Mucosa of descending colon (tissue), 3 donors: ENCODE results near the gene SCN3A. TPM values are rescaled to one million over a fixed set of nuclear protein-coding genes. Genes with fewer than 3 reads are reported as not detected.

ENCODE experiments used
- ATAC-seq: fragments of 200-7000 bp; cut with Tn5 transposase; one replicate; pipeline ENCODE4 v1.9.1; 2020; ENCODE audit warnings: mild to moderate bottlenecking, moderate library complexity
- DNase-seq, 3 donors: peaks; one replicate each; pipeline ENCODE4 v3.0.0-alpha.2; 2020
- H3K36me3 ChIP-seq: fragments of 200-600 bp; one replicate; pipeline ENCODE4 v1.8.0; 2021; ENCODE audit warnings: low read depth, mild to moderate bottlenecking
- H3K4me1 ChIP-seq: fragments of 200-600 bp; one replicate; pipeline ENCODE4 v1.8.0; 2021; ENCODE audit warnings: low read depth, mild to moderate bottlenecking
- H3K4me3 ChIP-seq: fragments of 200-600 bp; one replicate; pipeline ENCODE4 v1.8.0; 2021; ENCODE audit warnings: mild to moderate bottlenecking
- H3K9me3 ChIP-seq: fragments of 200-600 bp; one replicate; pipeline ENCODE4 v1.8.0; 2021; ENCODE audit warnings: mild to moderate bottlenecking
- intact Hi-C, 2 donors: fragments of 100-400 bp; cut with DNase I in 1 of 2; cut with micrococcal nuclease in 1 of 2; formaldehyde crosslinking; loops; one replicate each; pipeline versions ENCODE4 v1.11.0 to v1.11.1; 2022; cut with DNase I, micrococcal nuclease
- total RNA-seq, 3 donors: library from RNA; stranded (reverse); fragmentation: NEBNext Ultra II Directional in 2 of 3; extraction: Animal tissue kit (Norgen Biotek cat#: 25700) in 2 of 3; gene quantifications; one replicate each; pipeline versions ENCODE4 v1.2.1 to v1.2.4, GENCODE V29; 2021 to 2023
- TF ChIP-seq, protein P1 (sequence below): fragments of 200-600 bp; IDR thresholded peaks from one replicate; pipeline ENCODE4 v1.8.0; 2022; ENCODE audit warnings: antibody characterized with exemption, mild to moderate bottlenecking
- donor health status: DM: no; HTN: no; CAD: no; lungs with moderate emphysema.
- donor health status: DM: no; HTN: no; CAD: no.
- donor health status: DM: no; HTN: yes; CAD: no.

Gene SCN3A
- total RNA-seq, 3 donors from 2014 or later, result 1.1 to 2.6 (median 2.1) TPM

GRCh38 chr2:165163761-165164160 is 40.1 kb downstream of the SCN3A start:
- H3K36me3 ChIP-seq, result no peaks in the 10 kb centered on the region
- intact Hi-C loops, result no loop called here
- ATAC-seq (no peak), DNase-seq (no peak)
- H3K4me1 ChIP-seq, result no peaks in the 10 kb centered on the region
- H3K9me3 ChIP-seq, result no peaks in the 10 kb centered on the region
- H3K4me3 ChIP-seq, result no peak overlapping the region
- TF ChIP-seq, protein P1, sequence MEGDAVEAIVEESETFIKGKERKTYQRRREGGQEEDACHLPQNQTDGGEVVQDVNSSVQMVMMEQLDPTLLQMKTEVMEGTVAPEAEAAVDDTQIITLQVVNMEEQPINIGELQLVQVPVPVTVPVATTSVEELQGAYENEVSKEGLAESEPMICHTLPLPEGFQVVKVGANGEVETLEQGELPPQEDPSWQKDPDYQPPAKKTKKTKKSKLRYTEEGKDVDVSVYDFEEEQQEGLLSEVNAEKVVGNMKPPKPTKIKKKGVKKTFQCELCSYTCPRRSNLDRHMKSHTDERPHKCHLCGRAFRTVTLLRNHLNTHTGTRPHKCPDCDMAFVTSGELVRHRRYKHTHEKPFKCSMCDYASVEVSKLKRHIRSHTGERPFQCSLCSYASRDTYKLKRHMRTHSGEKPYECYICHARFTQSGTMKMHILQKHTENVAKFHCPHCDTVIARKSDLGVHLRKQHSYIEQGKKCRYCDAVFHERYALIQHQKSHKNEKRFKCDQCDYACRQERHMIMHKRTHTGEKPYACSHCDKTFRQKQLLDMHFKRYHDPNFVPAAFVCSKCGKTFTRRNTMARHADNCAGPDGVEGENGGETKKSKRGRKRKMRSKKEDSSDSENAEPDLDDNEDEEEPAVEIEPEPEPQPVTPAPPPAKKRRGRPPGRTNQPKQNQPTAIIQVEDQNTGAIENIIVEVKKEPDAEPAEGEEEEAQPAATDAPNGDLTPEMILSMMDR, result no peak

GRCh38 chr2:165162466-165162865 is 41.4 kb downstream of the SCN3A start:
- H3K4me3 ChIP-seq, result no peak overlapping the region
- no peaks in the 10 kb centered on the region for H3K9me3 ChIP-seq
- DNase-seq (no peak), ATAC-seq (no peak)
- intact Hi-C loops, result no loop called here
- H3K4me1 ChIP-seq, result no peaks in the 10 kb centered on the region
- TF ChIP-seq, protein P1, result no peak
- no peaks in the 10 kb centered on the region for H3K36me3 ChIP-seq

GRCh38 chr2:165161510-165161909 is 42.3 kb downstream of the SCN3A start:
- no peaks in the 10 kb centered on the region for H3K4me1 ChIP-seq
- no peaks in the 10 kb centered on the region for H3K36me3 ChIP-seq
- ATAC-seq, result no peak
- TF ChIP-seq, protein P1, result no peak
- H3K9me3 ChIP-seq, result no peaks in the 10 kb centered on the region
- intact Hi-C loops, result no loop called here
- H3K4me3 ChIP-seq, result no peak overlapping the region
- no peak for DNase-seq

- Histone ChIP-seq H3K9me3 (no peaks in the 10 kb centered on the region), H3K4me3 (no peak overlapping the region), H3K36me3 (no peaks in the 10 kb centered on the region), H3K4me1 (no peaks in the 10 kb centered on the region)
- DNase-seq (no peak), ATAC-seq (no peak)
- intact Hi-C loops, result no loop called here
- TF ChIP-seq, protein P1, result no peak
Measured at GRCh38 chr2:165157160-165157559, 46.7 kb downstream of the SCN3A start.

- Histone ChIP-seq H3K4me1 (no peaks in the 10 kb centered on the region), H3K4me3 (no peak overlapping the region), H3K9me3 (no peaks in the 10 kb centered on the region), H3K36me3 (no peaks in the 10 kb centered on the region)
- TF ChIP-seq, protein P1, result no peak
- DNase-seq (no peak), ATAC-seq (no peak)
- intact Hi-C loops, result no loop called here
Measured at GRCh38 chr2:165155152-165155551, 48.7 kb downstream of the SCN3A start.

GRCh38 chr2:165149439-165149838 is 54.4 kb downstream of the SCN3A start:
- intact Hi-C loops, result no loop called here
- Histone ChIP-seq H3K4me1 (no peaks in the 10 kb centered on the region), H3K9me3 (no peaks in the 10 kb centered on the region), H3K36me3 (no peaks in the 10 kb centered on the region), H3K4me3 (no peak overlapping the region)
- TF ChIP-seq, protein P1, result no peak
- ATAC-seq, result no peak
- DNase-seq, result no peak
